ENCODE measurements around the gene PLEK2.

The PLEK2 gene

DNA sequence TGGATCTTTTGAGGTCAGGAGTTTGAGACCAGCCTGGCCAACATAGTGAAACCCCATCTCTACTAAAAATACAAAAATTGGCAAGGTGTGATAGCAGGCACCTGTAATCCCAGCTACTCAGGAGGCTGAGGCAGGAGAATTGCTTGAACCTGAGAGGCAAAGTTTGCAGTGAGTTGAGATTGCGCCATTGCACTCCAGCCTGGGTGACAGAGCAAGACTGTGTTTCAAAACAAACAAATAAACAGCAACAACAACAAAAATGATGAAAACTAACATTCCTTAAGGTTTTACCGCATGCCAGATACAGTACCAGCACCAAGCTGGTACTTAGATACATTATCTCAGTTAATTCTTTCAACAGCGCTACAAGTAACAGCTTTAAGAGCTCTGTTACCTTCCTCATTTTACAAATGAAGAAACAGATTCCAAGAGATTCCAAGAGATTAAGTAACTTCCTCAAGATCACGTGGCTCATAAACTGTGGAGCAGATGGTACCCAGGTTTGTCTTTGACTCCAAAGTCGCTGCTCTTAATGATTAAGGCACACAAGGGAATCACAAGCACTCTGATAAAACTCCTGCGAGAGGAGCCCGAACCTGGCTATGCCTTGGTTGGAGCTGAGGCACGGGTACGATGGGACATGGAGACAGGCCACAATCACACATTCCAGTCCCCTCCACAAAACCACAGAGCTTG is 17.7 kb upstream of the PLEK2 start:
- WGBS (ENCODE audit: insufficient coverage), result 81% methylated on average over 7 of the region's 9 CpGs
- CTCF ChIA-PET, result interaction anchor here (1.0 to 11.4 kb wide), 10 partner anchors 9 to 274 kb away, joined by 3 to 238 read pairs (median 23); partner anchors contain the start of gene PLEKHH1
- no peak for DNase-seq
- no peak overlapping the region for H3K27ac ChIP-seq (ENCODE audit: insufficient read depth in 1 of 2, low read depth in 1 of 2, low read length in 2 of 2, poor library complexity in 1 of 2, severe bottlenecking in 2 of 2)
- no peak overlapping the region for H3K4me3 ChIP-seq (ENCODE audit: control insufficient read depth in 1 of 7, extremely low read depth in 1 of 7, insufficient read depth in 4 of 7, low read depth in 2 of 7, low read length in 6 of 7)
- peaks cover 0 to 15% (median 4%) of the 10 kb centered on the region in 5 experiments for H3K27me3 ChIP-seq (replicated peaks in 2 of 5; ENCODE audit: control insufficient read depth in 4 of 5, insufficient read depth in 5 of 5, low read length in 4 of 5)
- H3K4me1 ChIP-seq (ENCODE audit: control extremely low read depth in 1 of 4, control insufficient read depth in 4 of 4, insufficient read depth in 4 of 4, low read length in 3 of 4), result peaks cover 0 to 9% (median 4%) of the 10 kb centered on the region in 4 experiments
- H3K9me3 ChIP-seq (ENCODE audit: control extremely low read depth in 1 of 5, control insufficient read depth in 4 of 5, insufficient read depth in 2 of 5, low read depth in 1 of 5, low read length in 4 of 5), result no peaks in the 10 kb centered on the region
- POLR2A ChIA-PET, result no interaction called here
- no peaks in the 10 kb centered on the region for H3K36me3 ChIP-seq (ENCODE audit: control insufficient read depth in 4 of 4, insufficient read depth in 4 of 4, low read length in 3 of 4)

DNA sequence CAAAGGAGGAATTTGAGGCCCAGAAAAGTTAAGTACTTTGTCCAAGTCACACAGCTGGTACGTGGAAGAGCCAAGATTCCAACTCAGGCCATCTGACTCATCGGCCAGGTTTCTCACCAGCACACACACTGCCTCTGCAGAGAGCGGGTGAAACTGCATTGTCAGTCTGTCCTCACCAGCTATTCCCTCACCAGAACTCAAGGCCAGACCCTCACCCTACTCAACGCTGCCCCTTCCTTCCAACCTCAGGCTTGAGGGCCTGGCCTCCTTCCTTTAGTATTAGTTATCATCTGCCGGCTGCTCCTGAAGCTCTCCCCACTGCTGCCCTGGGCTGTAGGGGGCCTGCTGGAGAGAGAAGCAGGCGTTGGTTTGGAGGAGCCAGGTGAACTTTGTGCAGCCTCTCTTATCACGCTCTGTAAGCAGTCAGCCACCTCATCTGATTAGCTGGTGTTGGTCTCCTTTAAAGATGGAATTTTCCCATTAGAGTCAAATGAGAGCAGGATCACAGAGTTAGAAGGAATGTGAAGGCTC is 16.6 kb upstream of the PLEK2 start:
- H3K9me3 ChIP-seq (ENCODE audit: control extremely low read depth in 1 of 5, control insufficient read depth in 4 of 5, insufficient read depth in 2 of 5, low read depth in 1 of 5, low read length in 4 of 5), result no peaks in the 10 kb centered on the region
- ChIA-PET CTCF (interaction anchor here (1.0 to 11.4 kb wide), 17 partner anchors 10 to 275 kb away, joined by 3 to 238 read pairs (median 5); partner anchors contain the start of gene PLEKHH1), POLR2A (no interaction called here)
- peaks cover 0 to 15% (median 4%) of the 10 kb centered on the region in 5 experiments for H3K27me3 ChIP-seq (replicated peaks in 2 of 5; ENCODE audit: control insufficient read depth in 4 of 5, insufficient read depth in 5 of 5, low read length in 4 of 5)
- 98% methylated on average over 7 of the region's 7 CpGs for WGBS (ENCODE audit: insufficient coverage)
- peaks cover 0 to 19% (median 13%) of the 10 kb centered on the region in 4 experiments for H3K4me1 ChIP-seq (ENCODE audit: control extremely low read depth in 1 of 4, control insufficient read depth in 4 of 4, insufficient read depth in 4 of 4, low read length in 3 of 4)
- no peaks in the 10 kb centered on the region for H3K36me3 ChIP-seq (ENCODE audit: control insufficient read depth in 4 of 4, insufficient read depth in 4 of 4, low read length in 3 of 4)
- no peak for DNase-seq
- no peak overlapping the region for H3K4me3 ChIP-seq (ENCODE audit: control insufficient read depth in 1 of 7, extremely low read depth in 1 of 7, insufficient read depth in 4 of 7, low read depth in 2 of 7, low read length in 6 of 7)
- no peak overlapping the region for H3K27ac ChIP-seq (ENCODE audit: insufficient read depth in 1 of 2, low read depth in 1 of 2, low read length in 2 of 2, poor library complexity in 1 of 2, severe bottlenecking in 2 of 2)

DNA sequence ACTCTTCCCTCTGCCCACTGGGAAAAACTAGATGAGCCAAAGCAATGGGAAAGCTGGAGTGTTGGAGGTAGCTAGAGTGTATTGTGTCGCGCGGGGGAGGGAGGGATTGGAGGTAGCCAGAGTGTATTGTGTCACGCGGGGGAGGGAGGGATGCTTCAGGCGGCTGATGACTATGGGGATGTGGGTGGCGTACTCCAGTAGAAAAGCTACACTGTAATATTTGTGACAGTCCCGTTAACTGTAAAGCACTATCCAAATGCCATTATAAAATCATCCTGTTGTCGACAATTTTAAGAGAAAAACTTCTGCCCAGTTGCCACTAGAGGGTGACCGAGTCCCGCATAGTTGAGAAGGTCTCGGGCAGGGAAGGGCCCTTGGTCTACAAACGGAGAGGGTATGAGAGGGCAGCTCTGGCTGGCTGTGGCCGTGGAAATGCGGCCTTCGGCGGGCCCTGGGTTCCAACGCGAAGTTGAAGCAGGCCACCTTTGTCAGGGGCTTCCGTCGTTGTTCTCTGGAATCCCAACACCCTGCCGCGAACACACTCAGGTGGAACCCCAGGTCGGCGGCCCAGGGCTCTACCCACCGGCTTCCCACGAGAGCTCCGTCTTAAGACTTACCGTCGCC is 15.1 kb upstream of the PLEK2 start:
- ChIA-PET POLR2A (interaction anchor here (0.5 to 1.4 kb wide), 3 partner anchors 37 to 245 kb away, joined by 3 read pairs; no protein-coding TSS in a partner anchor), CTCF (interaction anchor here (0.6 to 11.4 kb wide), 38 partner anchors 9 to 1637 kb away, joined by 3 to 238 read pairs (median 3); partner anchors contain the start of genes ATP6V1D, EIF2S1, PIGH and PLEK2)
- Histone ChIP-seq H3K27me3 (replicated peaks in 2 of 5; ENCODE audit: control insufficient read depth in 4 of 5, insufficient read depth in 5 of 5, low read length in 4 of 5) (peaks cover 0 to 15% (median 4%) of the 10 kb centered on the region in 5 experiments), H3K4me1 (ENCODE audit: control extremely low read depth in 1 of 4, control insufficient read depth in 4 of 4, insufficient read depth in 4 of 4, low read length in 3 of 4) (peaks cover 0 to 25% (median 17%) of the 10 kb centered on the region in 4 experiments), H3K36me3 (ENCODE audit: control insufficient read depth in 4 of 4, insufficient read depth in 4 of 4, low read length in 3 of 4) (no peaks in the 10 kb centered on the region), H3K4me3 (ENCODE audit: control insufficient read depth in 1 of 7, extremely low read depth in 1 of 7, insufficient read depth in 4 of 7, low read depth in 2 of 7, low read length in 6 of 7) (no peak overlapping the region), H3K9me3 (ENCODE audit: control extremely low read depth in 1 of 5, control insufficient read depth in 4 of 5, insufficient read depth in 2 of 5, low read depth in 1 of 5, low read length in 4 of 5) (no peaks in the 10 kb centered on the region), H3K27ac (ENCODE audit: insufficient read depth in 1 of 2, low read depth in 1 of 2, low read length in 2 of 2, poor library complexity in 1 of 2, severe bottlenecking in 2 of 2) (no peak overlapping the region)
- peak; percentile 84 to 92 (median 87) for DNase-seq
- WGBS (ENCODE audit: insufficient coverage), result 44% methylated on average over 18 of the region's 30 CpGs

DNA sequence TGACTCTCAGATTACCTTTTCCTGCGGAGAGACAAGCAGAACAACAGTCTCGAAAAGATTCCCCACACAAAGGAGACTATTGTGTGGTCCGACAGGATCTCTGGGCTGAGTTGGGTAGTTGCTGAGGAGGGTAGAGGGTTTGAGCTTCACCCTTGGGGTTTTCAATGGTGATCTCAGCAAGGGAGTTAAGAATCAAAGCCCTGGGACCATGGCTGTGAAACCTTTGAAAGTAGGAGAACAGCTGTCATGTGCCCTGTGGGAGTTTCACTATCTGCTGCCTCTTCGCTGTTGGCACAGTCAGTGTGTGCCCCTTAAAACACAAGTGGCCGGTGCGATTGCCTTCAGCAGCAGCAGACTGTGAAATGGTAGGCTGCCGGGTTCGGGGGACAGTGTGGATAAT is 14.2 kb upstream of the PLEK2 start:
- ChIA-PET POLR2A (interaction anchor here (0.6 to 1.4 kb wide), 2 partner anchors 42 to 145 kb away, joined by 3 to 5 read pairs; no protein-coding TSS in a partner anchor), CTCF (interaction anchor here (1.1 to 11.4 kb wide), 17 partner anchors 9 to 278 kb away, joined by 3 to 238 read pairs (median 6); partner anchors contain the start of gene PLEK2)
- Histone ChIP-seq H3K4me3 (ENCODE audit: control insufficient read depth in 1 of 7, extremely low read depth in 1 of 7, insufficient read depth in 4 of 7, low read depth in 2 of 7, low read length in 6 of 7) (no peak overlapping the region), H3K4me1 (ENCODE audit: control extremely low read depth in 1 of 4, control insufficient read depth in 4 of 4, insufficient read depth in 4 of 4, low read length in 3 of 4) (peaks cover 0 to 25% (median 17%) of the 10 kb centered on the region in 4 experiments), H3K36me3 (ENCODE audit: control insufficient read depth in 4 of 4, insufficient read depth in 4 of 4, low read length in 3 of 4) (no peaks in the 10 kb centered on the region), H3K27me3 (replicated peaks in 2 of 5; ENCODE audit: control insufficient read depth in 4 of 5, insufficient read depth in 5 of 5, low read length in 4 of 5) (peaks cover 0 to 20% (median 4%) of the 10 kb centered on the region in 5 experiments), H3K27ac (ENCODE audit: insufficient read depth in 1 of 2, low read depth in 1 of 2, low read length in 2 of 2, poor library complexity in 1 of 2, severe bottlenecking in 2 of 2) (no peak overlapping the region), H3K9me3 (ENCODE audit: control extremely low read depth in 1 of 5, control insufficient read depth in 4 of 5, insufficient read depth in 2 of 5, low read depth in 1 of 5, low read length in 4 of 5) (no peaks in the 10 kb centered on the region)
- WGBS (ENCODE audit: insufficient coverage), result 100% methylated on average over 4 of the region's 8 CpGs
- no peak for DNase-seq

DNA sequence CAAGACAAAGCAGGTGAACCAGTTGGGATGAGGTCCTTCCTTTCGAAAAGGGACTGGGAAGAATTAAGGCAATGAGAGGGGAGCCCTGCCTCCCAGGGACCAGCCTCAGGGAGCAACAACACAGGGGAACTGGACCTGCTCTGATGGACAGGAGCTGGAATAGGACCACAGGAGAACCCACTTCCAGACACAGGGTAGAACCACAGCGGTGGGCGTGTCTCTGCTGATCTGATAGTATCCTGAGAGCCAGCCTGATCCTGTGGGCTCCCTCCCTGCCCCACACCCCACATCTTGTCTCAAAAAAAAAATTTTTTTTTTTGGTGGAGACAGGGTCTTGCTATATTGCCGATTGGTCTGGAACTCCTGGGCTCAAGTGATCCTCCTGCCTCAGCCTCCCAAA is 13.6 kb upstream of the PLEK2 start:
- ChIA-PET CTCF (interaction anchor here (0.9 to 11.4 kb wide), 14 partner anchors 9 to 278 kb away, joined by 3 to 238 read pairs (median 6); no protein-coding TSS in a partner anchor), POLR2A (interaction anchor here (0.6 kb wide), 1 partner anchor 41 kb away, joined by 5 read pairs; no protein-coding TSS in a partner anchor)
- Histone ChIP-seq H3K9me3 (ENCODE audit: control extremely low read depth in 1 of 5, control insufficient read depth in 4 of 5, insufficient read depth in 2 of 5, low read depth in 1 of 5, low read length in 4 of 5) (no peaks in the 10 kb centered on the region), H3K36me3 (ENCODE audit: control insufficient read depth in 4 of 4, insufficient read depth in 4 of 4, low read length in 3 of 4) (no peaks in the 10 kb centered on the region), H3K27ac (ENCODE audit: insufficient read depth in 1 of 2, low read depth in 1 of 2, low read length in 2 of 2, poor library complexity in 1 of 2, severe bottlenecking in 2 of 2) (no peak overlapping the region), H3K4me1 (ENCODE audit: control extremely low read depth in 1 of 4, control insufficient read depth in 4 of 4, insufficient read depth in 4 of 4, low read length in 3 of 4) (peaks cover 0 to 25% (median 17%) of the 10 kb centered on the region in 4 experiments), H3K4me3 (ENCODE audit: control insufficient read depth in 1 of 7, extremely low read depth in 1 of 7, insufficient read depth in 4 of 7, low read depth in 2 of 7, low read length in 6 of 7) (no peak overlapping the region), H3K27me3 (replicated peaks in 2 of 5; ENCODE audit: control insufficient read depth in 4 of 5, insufficient read depth in 5 of 5, low read length in 4 of 5) (peaks cover 0 to 17% (median 4%) of the 10 kb centered on the region in 5 experiments)
- 73% methylated on average over 2 of the region's 4 CpGs for WGBS (ENCODE audit: insufficient coverage)
- no peak for DNase-seq

DNA sequence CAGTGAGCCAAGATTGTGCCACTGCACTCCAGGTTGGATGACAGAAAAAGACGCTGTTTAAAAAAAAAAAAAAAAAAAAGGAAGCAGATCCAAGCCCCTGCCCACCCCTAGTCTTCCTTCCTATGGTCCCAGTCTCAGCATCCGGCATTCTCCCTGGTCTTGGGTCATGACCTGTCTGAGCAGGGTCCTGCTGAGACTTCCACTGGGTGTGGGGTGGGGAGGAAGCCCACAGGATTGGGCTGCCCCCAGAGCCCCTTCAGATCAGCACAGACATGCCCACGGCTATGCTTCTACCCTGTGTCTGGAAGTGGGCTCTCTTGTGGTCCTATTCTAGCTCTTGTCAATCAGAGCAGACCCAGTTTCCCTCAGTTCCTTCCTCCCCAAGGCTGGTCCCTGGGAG is 12.6 kb upstream of the PLEK2 start:
- POLR2A ChIA-PET, result no interaction called here
- H3K27me3 ChIP-seq (replicated peaks in 2 of 5; ENCODE audit: control insufficient read depth in 4 of 5, insufficient read depth in 5 of 5, low read length in 4 of 5), result peaks cover 0 to 13% (median 4%) of the 10 kb centered on the region in 5 experiments
- H3K36me3 ChIP-seq (ENCODE audit: control insufficient read depth in 4 of 4, insufficient read depth in 4 of 4, low read length in 3 of 4), result no peaks in the 10 kb centered on the region
- no peak overlapping the region for H3K4me3 ChIP-seq (ENCODE audit: control insufficient read depth in 1 of 7, extremely low read depth in 1 of 7, insufficient read depth in 4 of 7, low read depth in 2 of 7, low read length in 6 of 7)
- H3K9me3 ChIP-seq (ENCODE audit: control extremely low read depth in 1 of 5, control insufficient read depth in 4 of 5, insufficient read depth in 2 of 5, low read depth in 1 of 5, low read length in 4 of 5), result no peaks in the 10 kb centered on the region
- CTCF ChIA-PET, result interaction anchor here (0.9 to 11.4 kb wide), 17 partner anchors 8 to 279 kb away, joined by 3 to 238 read pairs (median 4); partner anchors contain the start of gene PLEKHH1
- H3K4me1 ChIP-seq (ENCODE audit: control extremely low read depth in 1 of 4, control insufficient read depth in 4 of 4, insufficient read depth in 4 of 4, low read length in 3 of 4), result peaks cover 0 to 25% (median 17%) of the 10 kb centered on the region in 4 experiments
- DNase-seq, result peak in 1 of 3 donors; percentile 34
- WGBS (ENCODE audit: insufficient coverage), result 0% methylated on average over 2 of the region's 3 CpGs
- no peak overlapping the region for H3K27ac ChIP-seq (ENCODE audit: insufficient read depth in 1 of 2, low read depth in 1 of 2, low read length in 2 of 2, poor library complexity in 1 of 2, severe bottlenecking in 2 of 2)

Data from common myeloid progenitor, CD34-positive (primary cell).